Neural cell (in vitro differentiated cells): Measurements from ENCODE around the gene CDK13.

Source experiments
- EP300 ChIP-seq: fragments of 450-650 bp; conservative IDR thresholded peaks from 2 replicates; pipeline ENCODE4 v1.6.1; 2014; ENCODE audit warnings: antibody characterized with exemption, mild to moderate bottlenecking, moderate library complexity; ENCODE audit not compliant: poor library complexity, severe bottlenecking
- EZH2 ChIP-seq: fragments of 200-600, 300-800 bp; shearing (Covaris generic), sonication (generic); IDR thresholded peaks from 2 replicates; pipeline ENCODE4 v1.6.1; 2014; ENCODE audit warnings: antibody characterized with exemption, low read length, borderline replicate concordance, mild to moderate bottlenecking; ENCODE audit not compliant: insufficient read depth, poor library complexity, severe bottlenecking
- MXI1 ChIP-seq: fragments of 450-650 bp; conservative IDR thresholded peaks from 2 replicates; pipeline ENCODE4 v1.6.1; 2014; ENCODE audit warnings: antibody characterized with exemption, mild to moderate bottlenecking; ENCODE audit not compliant: poor library complexity, severe bottlenecking
- POLR2AphosphoS5 ChIP-seq: IDR thresholded peaks from 2 replicates; pipeline ENCODE4 v1.6.1; 2012
- RAD21 ChIP-seq: fragments of 450-650 bp; conservative IDR thresholded peaks from 2 replicates; pipeline ENCODE4 v1.6.1; 2014; ENCODE audit warnings: antibody characterized with exemption, mild to moderate bottlenecking, moderate library complexity
- SMC3 ChIP-seq: fragments of 450-650 bp; conservative IDR thresholded peaks from 2 replicates; pipeline ENCODE4 v1.6.1; 2014; ENCODE audit warnings: antibody characterized with exemption, mild to moderate bottlenecking, moderate library complexity; ENCODE audit not compliant: poor library complexity
- TF ChIP-seq, protein P1 (sequence below): fragments of 450-650 bp; IDR thresholded peaks from 2 replicates; pipeline ENCODE4 v1.5.1; 2014; ENCODE audit warnings: antibody characterized with exemption, mild to moderate bottlenecking, moderate library complexity; ENCODE audit not compliant: poor library complexity, severe bottlenecking

DNA sequence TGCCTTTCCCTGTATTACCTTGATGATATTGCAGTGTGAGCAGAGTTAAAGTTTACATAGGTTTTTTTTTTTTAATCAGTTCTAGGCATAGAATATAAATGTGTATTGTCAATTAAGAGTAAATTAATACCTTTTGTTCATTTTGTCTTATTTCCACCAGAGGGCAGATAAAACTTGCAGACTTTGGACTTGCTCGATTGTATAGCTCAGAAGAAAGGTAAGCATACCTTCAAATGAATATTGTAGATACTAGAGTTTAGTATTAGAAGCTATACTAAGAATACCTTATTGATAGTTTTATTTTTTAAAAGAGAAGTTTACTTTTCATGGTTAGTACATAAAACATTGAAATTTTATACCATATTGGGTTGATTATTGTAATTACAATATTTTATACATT lies 97.6 kb downstream of the CDK13 start:
- TF ChIP-seq, protein P1, sequence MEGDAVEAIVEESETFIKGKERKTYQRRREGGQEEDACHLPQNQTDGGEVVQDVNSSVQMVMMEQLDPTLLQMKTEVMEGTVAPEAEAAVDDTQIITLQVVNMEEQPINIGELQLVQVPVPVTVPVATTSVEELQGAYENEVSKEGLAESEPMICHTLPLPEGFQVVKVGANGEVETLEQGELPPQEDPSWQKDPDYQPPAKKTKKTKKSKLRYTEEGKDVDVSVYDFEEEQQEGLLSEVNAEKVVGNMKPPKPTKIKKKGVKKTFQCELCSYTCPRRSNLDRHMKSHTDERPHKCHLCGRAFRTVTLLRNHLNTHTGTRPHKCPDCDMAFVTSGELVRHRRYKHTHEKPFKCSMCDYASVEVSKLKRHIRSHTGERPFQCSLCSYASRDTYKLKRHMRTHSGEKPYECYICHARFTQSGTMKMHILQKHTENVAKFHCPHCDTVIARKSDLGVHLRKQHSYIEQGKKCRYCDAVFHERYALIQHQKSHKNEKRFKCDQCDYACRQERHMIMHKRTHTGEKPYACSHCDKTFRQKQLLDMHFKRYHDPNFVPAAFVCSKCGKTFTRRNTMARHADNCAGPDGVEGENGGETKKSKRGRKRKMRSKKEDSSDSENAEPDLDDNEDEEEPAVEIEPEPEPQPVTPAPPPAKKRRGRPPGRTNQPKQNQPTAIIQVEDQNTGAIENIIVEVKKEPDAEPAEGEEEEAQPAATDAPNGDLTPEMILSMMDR = no peak
- TF ChIP-seq MXI1 (no peak), EP300 (no peak), POLR2AphosphoS5 (no peak), EZH2 (no peak), RAD21 (no peak), SMC3 (no peak)
